ENCODE results near the gene PSD2. TPM values are rescaled to one million over a fixed set of nuclear protein-coding genes. Genes with fewer than 3 reads are reported as not detected.

Gene PSD2
- total and polyA plus RNA-seq, 7 donors = 0.01 to 0.37 (median 0.04) TPM; not detected in 2

DNA sequence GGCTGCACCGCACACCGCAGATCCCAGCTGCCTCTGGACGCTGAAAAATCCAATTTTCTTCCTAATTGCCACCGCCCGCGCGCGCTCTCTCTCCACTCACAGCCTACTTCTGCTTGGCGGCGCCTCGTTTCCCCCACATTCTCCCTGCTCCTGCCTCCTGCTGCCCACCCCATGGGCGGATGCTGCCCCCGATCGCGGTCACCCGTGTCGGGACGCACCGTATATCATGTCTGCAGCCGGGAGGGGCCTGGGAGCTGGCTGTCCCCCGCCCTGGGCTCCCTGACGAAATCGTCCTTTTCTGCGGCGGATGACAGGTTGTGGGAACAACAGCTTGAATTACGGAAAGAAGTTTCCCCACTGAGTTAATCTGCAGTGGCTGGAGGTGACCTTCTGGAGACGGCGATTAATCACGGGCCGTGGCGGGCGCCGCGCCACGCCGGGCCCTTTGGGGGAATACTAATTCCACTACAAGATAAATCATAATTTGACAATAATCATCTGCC lies 36.3 kb upstream of the PSD2 start:
- peak; percentile 19 to 64 (median 42) for ATAC-seq
- Histone ChIP-seq H3K4me3 (no peak overlapping the region), H3K27me3 (ENCODE audit: insufficient read depth in 3 of 3, low read length in 2 of 3) (peaks cover 0 to 34% (median 12%) of the 10 kb centered on the region in 3 donors), H3K4me1 (peaks cover 6% of the 10 kb centered on the region), H3K9me3 (no peaks in the 10 kb centered on the region), H3K27ac (no peak overlapping the region), H3K36me3 (ENCODE audit: insufficient read depth in 1 of 2, low read depth in 1 of 2) (no peaks in the 10 kb centered on the region)
- intact Hi-C loops (cut with DNase I) = loop anchor here in 1 of 2 donors (5.0 kb wide), 1 partner anchor 47 kb away; no protein-coding TSS in a partner anchor
- peak in 1 of 2 donors; percentile 43 for DNase-seq
- 47 to 75% (median 57%) methylated on average over 36 of the region's 36 CpGs for WGBS, 3 donors
- TF ChIP-seq, protein P1, sequence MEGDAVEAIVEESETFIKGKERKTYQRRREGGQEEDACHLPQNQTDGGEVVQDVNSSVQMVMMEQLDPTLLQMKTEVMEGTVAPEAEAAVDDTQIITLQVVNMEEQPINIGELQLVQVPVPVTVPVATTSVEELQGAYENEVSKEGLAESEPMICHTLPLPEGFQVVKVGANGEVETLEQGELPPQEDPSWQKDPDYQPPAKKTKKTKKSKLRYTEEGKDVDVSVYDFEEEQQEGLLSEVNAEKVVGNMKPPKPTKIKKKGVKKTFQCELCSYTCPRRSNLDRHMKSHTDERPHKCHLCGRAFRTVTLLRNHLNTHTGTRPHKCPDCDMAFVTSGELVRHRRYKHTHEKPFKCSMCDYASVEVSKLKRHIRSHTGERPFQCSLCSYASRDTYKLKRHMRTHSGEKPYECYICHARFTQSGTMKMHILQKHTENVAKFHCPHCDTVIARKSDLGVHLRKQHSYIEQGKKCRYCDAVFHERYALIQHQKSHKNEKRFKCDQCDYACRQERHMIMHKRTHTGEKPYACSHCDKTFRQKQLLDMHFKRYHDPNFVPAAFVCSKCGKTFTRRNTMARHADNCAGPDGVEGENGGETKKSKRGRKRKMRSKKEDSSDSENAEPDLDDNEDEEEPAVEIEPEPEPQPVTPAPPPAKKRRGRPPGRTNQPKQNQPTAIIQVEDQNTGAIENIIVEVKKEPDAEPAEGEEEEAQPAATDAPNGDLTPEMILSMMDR (IDR thresholded peaks at IDR 0.05) = no peak

DNA sequence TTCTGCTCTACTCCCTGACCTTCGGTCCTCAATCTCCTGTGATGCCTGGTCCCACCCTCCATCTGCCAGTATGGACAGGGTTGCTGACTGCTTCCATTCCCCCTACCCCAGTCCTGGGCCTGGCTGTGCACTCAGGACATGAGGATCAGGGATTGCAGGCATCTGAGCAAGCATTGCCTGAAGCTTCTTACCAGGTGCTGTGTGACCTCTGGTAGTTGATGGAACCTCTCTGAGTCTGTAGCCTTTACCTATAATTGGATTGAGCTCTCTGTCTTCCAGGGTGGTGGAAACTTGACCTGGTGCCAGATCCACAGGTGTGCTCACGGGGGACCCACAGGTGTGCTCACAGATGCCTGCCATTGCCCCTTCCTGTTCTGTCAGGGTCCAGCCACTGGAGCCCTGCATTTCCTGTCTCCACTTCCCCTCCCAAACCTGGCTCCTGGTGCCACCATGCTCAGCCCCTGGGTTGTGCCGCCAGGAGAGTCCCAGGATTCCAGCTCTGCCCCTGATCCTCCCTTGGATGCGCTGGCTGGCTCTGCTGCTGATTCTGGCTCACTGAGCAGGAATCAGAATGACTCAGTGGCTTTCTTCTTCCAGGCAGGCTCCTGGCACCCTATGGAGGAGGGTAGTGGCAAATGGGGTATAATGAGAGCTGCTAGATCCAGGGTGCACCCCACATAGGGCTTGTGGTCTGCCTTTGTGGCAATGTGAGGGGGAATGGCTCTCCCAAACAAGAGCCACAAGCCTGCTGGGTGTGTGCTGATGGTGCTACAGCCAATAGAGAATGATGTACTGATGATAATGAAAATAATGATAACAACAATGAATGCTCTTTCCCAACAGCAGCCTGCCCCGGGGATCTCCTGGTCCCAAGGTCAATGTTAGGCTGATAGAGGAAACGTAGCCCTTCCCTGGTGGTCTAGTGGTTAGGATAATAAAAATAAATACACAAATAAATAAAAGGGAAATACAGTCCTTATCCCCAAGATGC lies 35.2 kb upstream of the PSD2 start:
- WGBS, 3 donors = 74 to 80% (median 80%) methylated on average over 6 of the region's 6 CpGs
- Histone ChIP-seq H3K27ac (no peak overlapping the region), H3K36me3 (ENCODE audit: insufficient read depth in 1 of 2, low read depth in 1 of 2) (no peaks in the 10 kb centered on the region), H3K4me1 (peaks cover 6% of the 10 kb centered on the region), H3K4me3 (no peak overlapping the region), H3K9me3 (no peaks in the 10 kb centered on the region), H3K27me3 (ENCODE audit: insufficient read depth in 3 of 3, low read length in 2 of 3) (peaks cover 0 to 33% (median 7%) of the 10 kb centered on the region in 3 donors)
- ATAC-seq (no peak), DNase-seq (no peak)
- TF ChIP-seq, protein P1 (IDR thresholded peaks at IDR 0.05) = no peak
- intact Hi-C loops (cut with DNase I) = loop anchor here in 1 of 2 donors (5.0 to 10.0 kb wide), 2 partner anchors 68 to 346 kb away; no protein-coding TSS in a partner anchor

DNA sequence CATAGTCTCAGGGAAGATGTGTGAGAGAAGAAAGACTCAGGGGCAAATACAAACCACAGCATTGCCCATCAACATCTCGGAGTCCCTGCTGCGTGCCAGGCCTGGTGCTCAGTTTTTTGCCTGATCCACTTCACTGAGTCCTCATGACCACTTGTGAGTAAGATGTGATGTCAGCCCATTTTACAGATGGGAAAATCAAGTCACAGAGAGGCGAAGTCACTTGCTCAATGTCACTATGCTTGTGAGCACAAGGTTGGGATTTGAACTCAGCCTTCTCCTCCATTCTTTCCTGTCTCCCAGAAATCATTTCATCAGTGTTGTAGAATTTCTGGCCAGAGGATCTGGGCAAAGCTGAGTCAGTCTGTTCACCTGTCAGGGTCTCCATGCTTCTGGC lies 34.6 kb upstream of the PSD2 start:
- H3K4me3 ChIP-seq = no peak overlapping the region
- no peaks in the 10 kb centered on the region for H3K9me3 ChIP-seq
- DNase-seq (no peak), ATAC-seq (no peak)
- 94 to 98% (median 98%) methylated on average over 3 of the region's 3 CpGs for WGBS, 3 donors
- H3K36me3 ChIP-seq (ENCODE audit: insufficient read depth in 1 of 2, low read depth in 1 of 2) = no peaks in the 10 kb centered on the region
- H3K27me3 ChIP-seq (ENCODE audit: insufficient read depth in 3 of 3, low read length in 2 of 3) = peaks cover 0 to 26% (median 4%) of the 10 kb centered on the region in 3 donors
- H3K27ac ChIP-seq = no peak overlapping the region
- intact Hi-C loops (cut with DNase I) = loop anchor here in 1 of 2 donors (5.0 to 10.0 kb wide), 2 partner anchors 69 to 346 kb away; no protein-coding TSS in a partner anchor
- peaks cover 2% of the 10 kb centered on the region for H3K4me1 ChIP-seq
- TF ChIP-seq, protein P1 (IDR thresholded peaks at IDR 0.05) = no peak

DNA sequence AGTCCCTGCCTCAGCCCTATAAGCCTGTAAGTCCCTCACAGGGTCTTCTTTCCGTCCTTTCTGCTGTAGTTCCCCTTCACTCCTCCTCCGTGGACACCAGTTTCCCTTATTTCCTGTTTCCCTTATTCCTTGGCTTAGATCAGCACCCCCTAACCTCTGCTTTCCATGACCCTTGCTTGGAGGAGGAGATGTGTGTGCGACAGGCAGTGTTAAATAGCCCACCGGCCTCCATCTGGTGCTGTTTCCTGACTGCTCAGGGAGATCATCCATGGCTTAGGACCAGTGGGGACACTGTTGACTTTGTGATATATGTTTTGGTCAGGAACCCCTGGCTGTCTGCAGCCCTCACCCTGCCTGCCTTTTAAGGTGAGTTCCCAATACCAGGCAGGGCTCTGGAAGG lies 34.1 kb upstream of the PSD2 start:
- DNase-seq = no peak
- WGBS, 3 donors = 67 to 81% (median 81%) methylated on average over 4 of the region's 4 CpGs
- H3K27ac ChIP-seq = no peak overlapping the region
- H3K4me3 ChIP-seq = no peak overlapping the region
- intact Hi-C loops (cut with DNase I) = loop anchor here in 1 of 2 donors (5.0 to 10.0 kb wide), 2 partner anchors 69 to 347 kb away; no protein-coding TSS in a partner anchor
- peaks cover 0 to 22% (median 0%) of the 10 kb centered on the region in 3 donors for H3K27me3 ChIP-seq (ENCODE audit: insufficient read depth in 3 of 3, low read length in 2 of 3)
- H3K36me3 ChIP-seq (ENCODE audit: insufficient read depth in 1 of 2, low read depth in 1 of 2) = no peaks in the 10 kb centered on the region
- ATAC-seq = no peak
- H3K4me1 ChIP-seq = no peaks in the 10 kb centered on the region
- no peaks in the 10 kb centered on the region for H3K9me3 ChIP-seq
- TF ChIP-seq, protein P1 (IDR thresholded peaks at IDR 0.05) = no peak

All from psoas muscle (tissue), 8 donors.